Measurements from ENCODE around the gene CFAP410. TPM values are rescaled to one million over a fixed set of nuclear protein-coding genes. Genes with fewer than 3 reads are reported as not detected.

CFAP410 gene
- total and polyA plus RNA-seq, 2 of the 8 experiments (the other 6 are each of a cell fraction or from before 2014, with no cell fraction given) = 10.6 to 12.0 TPM

DNA sequence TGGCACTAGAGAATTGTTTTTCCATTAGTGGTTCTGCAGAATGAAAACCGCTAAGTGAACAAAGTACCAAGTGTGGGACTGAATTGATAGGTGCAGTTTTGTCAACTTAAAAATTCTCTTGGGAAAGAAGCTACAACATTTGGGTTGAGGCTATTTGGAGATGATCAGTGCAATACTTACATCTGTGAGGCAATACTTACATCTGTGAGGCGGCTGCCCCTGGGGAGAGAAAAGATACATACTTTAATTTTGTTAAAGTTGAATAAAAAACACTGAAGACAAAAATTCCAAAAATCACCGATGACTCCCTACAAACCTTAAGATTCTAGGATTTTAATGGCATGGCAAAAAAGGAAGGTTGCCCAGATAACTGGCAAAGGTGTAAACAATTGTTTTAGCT is 1.7 kb downstream of the CFAP410 start:
- H3K27me3 ChIP-seq (replicated peaks in 1 of 4; ENCODE audit: control insufficient read depth in 3 of 4, extremely low read depth in 1 of 4, insufficient read depth in 3 of 4, low read length in 3 of 4) = no peaks in the 10 kb centered on the region
- no peaks in the 10 kb centered on the region for H3K79me1 ChIP-seq (ENCODE audit: low read depth, low read length)
- no peak overlapping the region for H3K4me3 ChIP-seq (ENCODE audit: extremely low read depth in 1 of 4, insufficient read depth in 2 of 4, low read depth in 3 of 4, low read length in 4 of 4)
- TF ChIP-seq JUND (IDR thresholded peaks at IDR 0.05; ENCODE audit: low read length) (no peak), TAF1 (IDR thresholded peaks at IDR 0.05; ENCODE audit: low read depth, low read length) (no peak), HDAC2 (IDR thresholded peaks at IDR 0.05; ENCODE audit: borderline replicate concordance in 1 of 2, low read depth in 2 of 2, low read length in 2 of 2) (no peak), BACH1 (IDR thresholded peaks at IDR 0.05; ENCODE audit: low read length) (no peak), TCF12 (IDR thresholded peaks at IDR 0.05; ENCODE audit: low read depth, low read length) (no peak), BRCA1 (IDR thresholded peaks at IDR 0.05; ENCODE audit: low read depth, low read length) (no peak), SAP30 (IDR thresholded peaks at IDR 0.05; ENCODE audit: insufficient read depth, insufficient replicate concordance, low read length) (no peak)
- TF ChIP-seq, protein P1, sequence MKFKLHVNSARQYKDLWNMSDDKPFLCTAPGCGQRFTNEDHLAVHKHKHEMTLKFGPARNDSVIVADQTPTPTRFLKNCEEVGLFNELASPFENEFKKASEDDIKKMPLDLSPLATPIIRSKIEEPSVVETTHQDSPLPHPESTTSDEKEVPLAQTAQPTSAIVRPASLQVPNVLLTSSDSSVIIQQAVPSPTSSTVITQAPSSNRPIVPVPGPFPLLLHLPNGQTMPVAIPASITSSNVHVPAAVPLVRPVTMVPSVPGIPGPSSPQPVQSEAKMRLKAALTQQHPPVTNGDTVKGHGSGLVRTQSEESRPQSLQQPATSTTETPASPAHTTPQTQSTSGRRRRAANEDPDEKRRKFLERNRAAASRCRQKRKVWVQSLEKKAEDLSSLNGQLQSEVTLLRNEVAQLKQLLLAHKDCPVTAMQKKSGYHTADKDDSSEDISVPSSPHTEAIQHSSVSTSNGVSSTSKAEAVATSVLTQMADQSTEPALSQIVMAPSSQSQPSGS (IDR thresholded peaks at IDR 0.05; ENCODE audit: low read length) = no peak
- H3K79me2 ChIP-seq (ENCODE audit: control insufficient read depth in 1 of 2, insufficient read depth in 2 of 2, low read length in 2 of 2) = no peaks in the 10 kb centered on the region
- H3K27ac ChIP-seq (ENCODE audit: low read depth, low read length) = no peak overlapping the region
- FAIRE-seq (no peak), DNase-seq (ENCODE audit: low read depth in 1 of 2, low spot score in 2 of 2) (no peak)
- peaks cover 0 to 7% (median under 1%) of the 10 kb centered on the region in 4 experiments; a peak in 2 of 7 replicates for H3K4me1 ChIP-seq (replicated peaks in 1 of 4; ENCODE audit: control insufficient read depth in 3 of 4, insufficient read depth in 4 of 4, low read length in 3 of 4)
- no peak overlapping the region for H2BK120ac ChIP-seq (replicated peaks; ENCODE audit: low read depth, low read length)
- no peak overlapping the region; a peak in 1 of 4 replicates for H3K4me2 ChIP-seq (ENCODE audit: insufficient read depth in 1 of 2, low read depth in 2 of 2, low read length in 2 of 2)
- H4K5ac ChIP-seq (ENCODE audit: insufficient read length, low read depth, low read length) = no peak overlapping the region
- peaks cover 6% of the 10 kb centered on the region; the same call in 1 of the 2 replicates for H3K23me2 ChIP-seq (ENCODE audit: low read depth, low read length)
- H3K56ac ChIP-seq (replicated peaks; ENCODE audit: insufficient read length, low read depth, low read length) = no peak overlapping the region
- H2AFZ ChIP-seq (ENCODE audit: low read length) = no peak overlapping the region
- H3K36me3 ChIP-seq (ENCODE audit: control insufficient read depth in 2 of 4, insufficient read depth in 4 of 4, low read length in 3 of 4) = peaks cover 0 to 4% (median 0%) of the 10 kb centered on the region in 4 experiments; a peak in 1 of 8 replicates
- H2BK15ac ChIP-seq (ENCODE audit: low read length) = no peak overlapping the region
- ChIA-PET POLR2A (ENCODE audit: partially characterized antibody) (interaction anchor here (0.9 to 1.7 kb wide), 4 partner anchors 11 to 152 kb away, joined by 3 to 4 read pairs (median 4); no protein-coding TSS in a partner anchor), CTCF (ENCODE audit: partially characterized antibody) (interaction anchor here (0.7 to 1.6 kb wide), 7 partner anchors 14 to 114 kb away, joined by 3 to 4 read pairs (median 3); no protein-coding TSS in a partner anchor)
- 89% methylated on average over 3 of the region's 3 CpGs; no CpG with 5 or more reads in 1 of the 2 experiments for WGBS, 2 experiments (ENCODE audit: extremely low coverage in 1 of 2, insufficient coverage in 1 of 2, insufficient read length in 1 of 2, insufficient replicate concordance in 2 of 2, low coverage in 1 of 2, low lambda C conversion rate in 2 of 2, missing lambda C conversion rate in 1 of 2)
- no peak overlapping the region for H3K18ac ChIP-seq (ENCODE audit: extremely low read depth, low read length)
- no peak overlapping the region for H2BK20ac ChIP-seq (ENCODE audit: low read length)
- no peak overlapping the region for H3K9ac ChIP-seq (replicated peaks in 1 of 4; ENCODE audit: extremely low read depth in 1 of 4, low read depth in 3 of 4, low read length in 3 of 4)
- no peak overlapping the region for H3K23ac ChIP-seq (ENCODE audit: insufficient read length)
- H4K8ac ChIP-seq (ENCODE audit: extremely low read depth, insufficient read depth, low read length) = no peak overlapping the region
- H3K14ac ChIP-seq (ENCODE audit: insufficient read length) = no peak overlapping the region
- no peak overlapping the region for H2BK12ac ChIP-seq (ENCODE audit: low read depth, low read length)
- H3K4ac ChIP-seq (replicated peaks; ENCODE audit: insufficient read length, low read depth, low read length) = no peak overlapping the region
- H2AK5ac ChIP-seq (ENCODE audit: low read depth, low read length) = no peak overlapping the region
- H3K9me3 ChIP-seq (ENCODE audit: insufficient read depth in 2 of 2, low read depth in 1 of 2, low read length in 1 of 2) = no peaks in the 10 kb centered on the region
- H4K20me1 ChIP-seq (replicated peaks in 1 of 2; ENCODE audit: control insufficient read depth in 1 of 2, insufficient read depth in 2 of 2, low read length in 2 of 2) = no peaks in the 10 kb centered on the region
- H4K91ac ChIP-seq (replicated peaks; ENCODE audit: insufficient read length, low read length) = no peak overlapping the region
- H2BK5ac ChIP-seq (ENCODE audit: low read depth, low read length) = no peak overlapping the region

All from H1 (cell line).